NOMO-1 treated with dmso at 0.1 percent for 144 hours (cell line): ENCODE results near the gene ZBTB20.
A peak's percentile ranks its signal among the peaks of the same experiment; 100 is the strongest.

Experiments used
- DNase-seq: peaks from one replicate; lab custom pipeline; 2025; ENCODE audit not compliant: unreplicated experiment; lab: John Stamatoyannopoulos, UW

ZBTB20 gene

GRCh38 chr3:115022199-115022598 lies 124.9 kb downstream of the ZBTB20 start:
- DNase-seq, result no peak

DNA sequence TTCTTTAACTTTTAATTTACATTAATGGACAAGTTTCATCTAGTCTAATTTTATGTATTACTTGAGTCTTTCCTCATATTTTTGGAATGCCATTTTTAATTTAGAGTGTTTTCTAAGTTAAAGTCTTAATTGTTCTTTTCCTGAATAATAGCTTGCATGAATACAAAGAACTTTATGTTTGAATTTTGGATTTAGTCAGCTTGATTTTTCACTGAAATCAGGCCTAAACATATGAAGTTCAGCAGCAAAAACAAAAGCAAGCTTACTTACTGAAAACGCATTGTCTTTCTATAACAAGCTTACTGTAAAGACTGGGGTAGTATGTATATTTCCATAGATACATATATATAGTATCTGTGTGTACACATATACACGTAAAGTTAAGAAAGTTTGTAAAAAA lies 126.0 kb downstream of the ZBTB20 start:
- no peak for DNase-seq

- peak; percentile 57 for DNase-seq
Measured at GRCh38 chr3:115019900-115020299, 127.2 kb downstream of the ZBTB20 start.

DNA sequence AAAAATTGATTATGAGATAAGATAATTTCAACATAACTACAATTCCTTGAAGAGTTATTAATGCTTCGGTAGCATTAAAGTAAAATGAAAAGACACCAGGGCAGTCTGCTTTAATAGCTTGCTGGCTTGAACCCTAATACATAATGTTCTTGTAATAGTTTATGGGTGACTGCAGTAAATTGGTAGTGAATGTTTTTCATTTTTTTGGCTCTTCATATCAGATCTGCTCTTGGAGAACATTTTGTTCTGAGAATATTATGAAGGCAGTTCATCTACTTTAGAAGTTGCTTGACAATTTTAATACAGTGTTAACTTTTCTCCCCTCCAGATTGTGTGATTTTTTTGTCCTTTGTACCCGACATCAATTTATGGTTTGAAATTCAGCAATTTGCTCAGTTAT lies 128.4 kb downstream of the ZBTB20 start:
- DNase-seq, result no peak

GRCh38 chr3:115007966-115008365 lies 139.1 kb downstream of the ZBTB20 start:
- no peak for DNase-seq

- no peak for DNase-seq
Measured at GRCh38 chr3:115004201-115005140, 142.6 kb downstream of the ZBTB20 start.

DNA sequence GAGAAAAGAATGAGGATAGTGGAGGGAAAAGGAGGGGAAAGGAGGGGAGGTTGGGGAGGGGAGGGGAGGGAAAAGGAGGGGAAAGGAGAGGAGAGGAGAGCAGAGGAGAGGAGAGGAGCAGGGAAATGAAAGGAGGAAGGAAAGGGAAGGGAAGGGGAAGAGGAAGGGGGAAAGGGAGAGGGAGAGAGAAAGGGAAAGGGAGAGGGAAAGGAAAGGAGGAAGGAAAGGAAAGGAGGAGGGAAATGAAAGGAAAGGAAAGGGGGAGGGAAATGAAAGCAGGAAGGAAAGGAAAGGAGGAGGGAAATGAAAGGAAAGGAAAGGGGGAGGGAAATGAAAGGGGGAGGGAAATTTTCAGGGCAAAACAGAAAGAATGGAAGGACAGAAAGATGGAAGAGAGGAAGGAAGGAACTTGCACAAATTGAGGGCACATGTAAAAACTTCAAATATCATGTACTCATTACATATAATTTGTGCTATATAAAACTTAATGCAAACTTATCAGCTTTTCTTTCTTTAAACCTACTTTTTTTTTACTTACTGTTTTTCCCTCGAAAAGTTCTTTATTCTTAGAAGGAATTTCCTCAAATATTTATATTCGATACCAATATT lies 148.0 kb downstream of the ZBTB20 start:
- no peak for DNase-seq

DNA sequence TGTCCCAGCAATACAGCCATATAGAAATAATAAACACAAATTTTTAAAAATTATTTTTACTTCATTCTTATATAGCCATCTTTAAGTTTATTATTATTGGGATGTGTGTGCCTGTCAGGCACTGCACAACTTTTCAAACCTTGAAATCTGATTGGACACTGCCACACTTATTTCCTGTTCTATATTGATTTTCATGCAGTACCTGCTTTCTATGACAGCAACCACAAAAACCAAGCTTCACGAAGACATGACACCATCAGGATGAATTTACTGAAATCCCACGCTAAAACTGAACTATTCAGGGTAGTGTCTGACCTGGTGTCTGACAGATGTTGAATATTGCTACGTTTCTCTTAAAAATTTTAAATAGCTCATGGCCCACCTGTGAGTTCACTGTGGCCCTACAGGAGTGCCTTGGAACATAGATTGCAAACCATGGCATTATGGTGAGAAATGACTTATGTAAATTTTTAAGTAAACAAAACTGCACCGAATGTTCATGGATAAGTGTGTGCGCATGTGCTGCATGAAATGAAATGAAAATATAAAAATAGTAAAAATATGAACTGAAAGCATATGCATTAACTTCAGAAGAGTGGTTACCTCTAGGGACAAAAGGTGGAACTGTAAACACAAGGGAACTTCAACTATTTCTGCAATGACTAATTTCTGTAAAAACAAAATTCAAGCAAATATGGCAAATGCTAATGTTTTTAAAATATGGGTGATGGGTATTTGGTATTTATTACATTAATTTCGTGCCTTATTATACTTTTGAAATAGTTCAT lies 152.3 kb downstream of the ZBTB20 start:
- no peak for DNase-seq

- DNase-seq, result no peak
Measured at GRCh38 chr3:114985776-114986175, 161.3 kb downstream of the ZBTB20 start.

GRCh38 chr3:114983248-114983647 lies 163.8 kb downstream of the ZBTB20 start:
- no peak for DNase-seq

GRCh38 chr3:114974387-114974786 lies 172.7 kb downstream of the ZBTB20 start:
- no peak for DNase-seq

DNA sequence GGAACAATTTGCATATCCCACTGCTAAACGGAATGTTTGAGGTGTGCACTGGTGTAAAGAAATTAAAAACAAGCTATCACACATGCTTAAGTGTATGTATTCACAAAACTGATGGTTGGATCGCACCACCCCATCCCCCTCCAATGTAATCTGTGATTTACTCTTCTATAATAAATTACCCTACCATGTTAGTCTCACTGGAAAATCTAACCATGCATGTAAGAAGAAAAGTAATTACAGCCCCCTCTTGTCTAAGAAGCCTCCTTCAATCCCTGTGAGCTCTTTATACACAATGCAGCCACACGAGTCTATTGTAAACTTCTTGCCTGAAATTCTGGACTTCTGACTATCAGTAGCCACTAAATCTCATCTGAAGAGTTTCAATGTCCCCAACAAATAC lies 173.6 kb downstream of the ZBTB20 start:
- no peak for DNase-seq

- DNase-seq, result no peak
Measured at GRCh38 chr3:114967168-114967567, 179.9 kb downstream of the ZBTB20 start.

- no peak for DNase-seq
Measured at GRCh38 chr3:114962189-114962588, 184.9 kb downstream of the ZBTB20 start.

DNA sequence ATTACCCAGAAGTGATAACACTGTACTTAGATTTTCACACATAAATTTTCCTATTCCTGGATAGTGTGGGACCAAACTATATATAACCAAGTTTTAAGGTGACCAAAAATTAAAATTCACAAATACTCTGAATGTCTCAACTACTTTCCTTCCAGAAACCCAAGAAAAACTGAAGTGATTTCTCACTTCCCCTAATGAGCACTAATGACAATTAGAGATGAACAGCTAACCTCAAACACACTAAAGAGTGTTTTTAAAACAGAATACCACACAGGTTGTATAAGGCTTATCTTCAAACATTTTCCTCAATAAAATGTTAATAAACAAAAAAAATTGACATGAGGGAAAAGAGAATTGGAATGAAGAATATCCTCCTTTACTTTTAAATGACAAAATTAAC lies 188.2 kb downstream of the ZBTB20 start:
- no peak for DNase-seq

DNA sequence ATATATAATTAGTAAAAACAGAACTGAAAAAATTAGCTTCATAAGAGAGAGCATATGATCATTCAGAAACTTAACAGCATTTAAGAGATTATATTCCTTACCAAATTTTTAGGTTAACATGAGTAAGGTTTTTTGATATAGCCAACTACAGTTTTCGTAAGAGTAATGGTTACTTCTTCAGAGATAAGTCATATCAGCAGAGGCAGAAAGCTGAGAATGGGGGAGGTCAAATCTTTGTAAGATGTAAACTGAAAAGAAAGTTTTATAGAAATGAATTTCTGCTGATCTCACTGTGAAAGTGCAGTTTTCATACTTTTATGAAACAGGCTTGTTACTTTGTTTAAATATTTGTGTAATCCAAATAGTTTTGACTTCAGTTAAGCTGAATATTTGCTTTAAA lies 193.3 kb downstream of the ZBTB20 start:
- DNase-seq, result no peak

GRCh38 chr3:114953215-114953799 lies 193.8 kb downstream of the ZBTB20 start:
- no peak for DNase-seq

- no peak for DNase-seq
Measured at GRCh38 chr3:114942773-114943172, 204.3 kb downstream of the ZBTB20 start.

GRCh38 chr3:114941626-114942309 lies 205.3 kb downstream of the ZBTB20 start:
- no peak for DNase-seq

DNA sequence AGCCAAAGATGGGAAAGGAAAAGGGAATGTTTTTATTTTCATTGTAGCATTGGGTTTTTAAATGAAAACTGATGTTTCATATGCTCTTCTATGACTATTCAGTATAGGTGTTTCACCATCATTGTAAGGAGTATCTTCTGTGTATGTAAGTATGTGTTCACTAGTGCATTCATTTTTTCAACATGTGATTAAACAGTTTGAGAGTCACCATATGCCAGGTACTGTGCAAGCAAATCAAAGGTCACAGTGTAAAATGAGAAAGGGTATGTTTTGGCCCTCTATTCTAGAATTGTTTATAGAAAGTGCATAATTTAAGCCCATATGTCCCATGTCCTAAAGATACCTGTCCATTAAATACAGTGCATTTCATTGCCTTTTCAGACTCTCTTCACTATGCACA lies 207.2 kb downstream of the ZBTB20 start:
- DNase-seq, result no peak

- DNase-seq, result no peak
Measured at GRCh38 chr3:114933407-114933806, 213.7 kb downstream of the ZBTB20 start.
